ENCODE data around the gene FAM135A. TPM values are rescaled to one million over a fixed set of nuclear protein-coding genes. Genes with fewer than 3 reads are reported as not detected.

FAM135A gene
- total and polyA plus RNA-seq, 2 of the 4 experiments (the other 2 are of a cell fraction) = 2.2 to 7.9 TPM

GRCh38 chr6:70370496-70370895 lies 42.8 kb upstream of the FAM135A start:
- no peak overlapping the region for H3K9ac ChIP-seq (ENCODE audit: low read depth, low read length)
- no TSS peak for BruUV-seq (replicated peaks)
- no peak overlapping the region for H2BK15ac ChIP-seq (ENCODE audit: low read depth, low read length)
- no peaks in the 10 kb centered on the region for H3K4me1 ChIP-seq (ENCODE audit: control insufficient read depth, insufficient read depth, low read length)
- no peaks in the 10 kb centered on the region for H4K20me1 ChIP-seq (ENCODE audit: insufficient read depth, low read length)
- in situ Hi-C loops (cut with MboI; ENCODE audit: low sequenced_read_pairs) = loop anchor here (25.0 kb wide), 1 partner anchor 642 kb away; no protein-coding TSS in a partner anchor
- intact Hi-C loops (cut with micrococcal nuclease) = loop anchor here (2.0 to 10.0 kb wide), 3 partner anchors 194 to 642 kb away; partner anchors contain the start of gene SDHAF4
- H2AK5ac ChIP-seq (ENCODE audit: low read depth, low read length) = no peak overlapping the region
- no peak overlapping the region for H2BK20ac ChIP-seq (ENCODE audit: low read depth, low read length)
- H4K8ac ChIP-seq (ENCODE audit: low read depth in 2 of 2, low read length in 2 of 2) = no peak overlapping the region
- no peak overlapping the region for H2BK5ac ChIP-seq (ENCODE audit: low read depth, low read length, poor library complexity, severe bottlenecking)
- H3K4me3 ChIP-seq (ENCODE audit: insufficient read depth, low read depth, low read length) = no peak overlapping the region
- CTCF ChIA-PET = interaction anchor here (0.8 to 4.5 kb wide), 7 partner anchors 9 to 643 kb away, joined by 3 to 34 read pairs (median 5); no protein-coding TSS in a partner anchor
- no peak overlapping the region for H3K4me2 ChIP-seq (ENCODE audit: low read depth, low read length)
- H3K4ac ChIP-seq (ENCODE audit: low read depth, low read length) = no peak overlapping the region
- no peak overlapping the region for H3K56ac ChIP-seq (ENCODE audit: extremely low read depth, insufficient read depth, low read length)
- no peaks in the 10 kb centered on the region for H3K36me3 ChIP-seq (ENCODE audit: control insufficient read depth, insufficient read depth, low read length)
- no peak overlapping the region for H3K18ac ChIP-seq (ENCODE audit: low read depth, low read length)
- dilution Hi-C loops (cut with HindIII; ENCODE audit: low sequenced_read_pairs, unreplicated experiment) = no loop called here
- no peaks in the 10 kb centered on the region for H3K9me1 ChIP-seq (ENCODE audit: insufficient read depth, low read length)
- no peak overlapping the region for H3K27ac ChIP-seq (ENCODE audit: insufficient read depth, low read length)
- no peak overlapping the region for H3K14ac ChIP-seq (replicated peaks; ENCODE audit: low read depth, low read length)
- H2BK120ac ChIP-seq (ENCODE audit: low read depth, low read length) = no peak overlapping the region
- H3K23ac ChIP-seq (ENCODE audit: low read depth, low read length) = no peak overlapping the region
- no peak overlapping the region for H4K5ac ChIP-seq (ENCODE audit: low read depth, low read length)
- no CpG with 5 or more reads among the region's 4 CpGs for WGBS, 2 experiments (ENCODE audit: extremely low coverage in 2 of 2, insufficient read length in 1 of 2)
- no peak overlapping the region for H2AFZ ChIP-seq (replicated peaks; ENCODE audit: low read length, poor library complexity)
- TF ChIP-seq CTCF (conservative IDR thresholded peaks at IDR 0.05; ENCODE audit: low read depth, low read length) = no peak
- no peak for TF ChIP-seq ELK1 (IDR thresholded peaks at IDR 0.05; ENCODE audit: borderline replicate concordance, low read depth, low read length)
- TF ChIP-seq FOS (IDR thresholded peaks at IDR 0.05; ENCODE audit: low read depth, low read length) = no peak
- no peak for TF ChIP-seq RAD21 (IDR thresholded peaks at IDR 0.05; ENCODE audit: low read length)
- TF ChIP-seq MXI1 (IDR thresholded peaks at IDR 0.05; ENCODE audit: borderline replicate concordance, low read depth, low read length) = no peak
- no peak for TF ChIP-seq POLR2A (IDR thresholded peaks at IDR 0.05; ENCODE audit: low read depth, low read length)
- no peak for TF ChIP-seq BHLHE40 (IDR thresholded peaks at IDR 0.05; ENCODE audit: low read depth, low read length)
- no peak for TF ChIP-seq MAZ (IDR thresholded peaks at IDR 0.05; ENCODE audit: borderline replicate concordance, low read depth, low read length)
- TF ChIP-seq SMC3 (IDR thresholded peaks at IDR 0.05; ENCODE audit: low read depth, low read length) = no peak
- TF ChIP-seq, protein P1, sequence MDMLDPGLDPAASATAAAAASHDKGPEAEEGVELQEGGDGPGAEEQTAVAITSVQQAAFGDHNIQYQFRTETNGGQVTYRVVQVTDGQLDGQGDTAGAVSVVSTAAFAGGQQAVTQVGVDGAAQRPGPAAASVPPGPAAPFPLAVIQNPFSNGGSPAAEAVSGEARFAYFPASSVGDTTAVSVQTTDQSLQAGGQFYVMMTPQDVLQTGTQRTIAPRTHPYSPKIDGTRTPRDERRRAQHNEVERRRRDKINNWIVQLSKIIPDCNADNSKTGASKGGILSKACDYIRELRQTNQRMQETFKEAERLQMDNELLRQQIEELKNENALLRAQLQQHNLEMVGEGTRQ (IDR thresholded peaks at IDR 0.05; ENCODE audit: low read depth, low read length) = no peak
- TF ChIP-seq NFE2L2 (IDR thresholded peaks at IDR 0.05; ENCODE audit: low read depth, low read length) = no peak
- TF ChIP-seq RCOR1 (IDR thresholded peaks at IDR 0.05; ENCODE audit: insufficient replicate concordance, low read length) = no peak
- peaks cover 18% of the 10 kb centered on the region for H3K27me3 ChIP-seq (ENCODE audit: control insufficient read depth, insufficient read depth, low read length)
- POLR2A ChIA-PET (ENCODE audit: unreplicated experiment) = no interaction called here
- ATAC-seq (ENCODE audit: low read depth) (no peak), DNase-seq (no peak)
- no peaks in the 10 kb centered on the region for H3K79me1 ChIP-seq (ENCODE audit: low read depth in 1 of 2, low read length in 2 of 2)
- H2AK9ac ChIP-seq (replicated peaks; ENCODE audit: low read depth, low read length, poor library complexity) = no peak overlapping the region
- H4K91ac ChIP-seq (ENCODE audit: insufficient read depth, low read depth, low read length) = no peak overlapping the region
- no peaks in the 10 kb centered on the region for H3K9me3 ChIP-seq (ENCODE audit: control insufficient read depth, insufficient read depth, low read length)

Measured in IMR-90 (cell line).